Measurements from ENCODE around the gene GALNT14. TPM values are rescaled to one million over a fixed set of nuclear protein-coding genes. Genes with fewer than 3 reads are reported as not detected.

The GALNT14 gene
- total and polyA plus RNA-seq, 2 of the 8 experiments (the other 6 are each of a cell fraction or from before 2014, with no cell fraction given) = 13.0 to 13.7 TPM

GRCh38 chr2:30960213-30960612, 178.0 kb downstream of the GALNT14 start (continued):
- TF ChIP-seq JUND (IDR thresholded peaks at IDR 0.05; ENCODE audit: low read length) (no peak), TAF7 (optimal IDR thresholded peaks at IDR 0.05; ENCODE audit: borderline replicate concordance, low read depth, low read length) (no peak), RFX5 (IDR thresholded peaks at IDR 0.05; ENCODE audit: borderline replicate concordance, low read depth, low read length) (no peak), BCL11A (IDR thresholded peaks at IDR 0.05; ENCODE audit: low read depth in 2 of 2, low read length in 2 of 2) (no peak), SP1 (IDR thresholded peaks at IDR 0.05; ENCODE audit: low read depth, low read length) (no peak), MAX (IDR thresholded peaks at IDR 0.05) (no peak)
- TF ChIP-seq, protein P1, sequence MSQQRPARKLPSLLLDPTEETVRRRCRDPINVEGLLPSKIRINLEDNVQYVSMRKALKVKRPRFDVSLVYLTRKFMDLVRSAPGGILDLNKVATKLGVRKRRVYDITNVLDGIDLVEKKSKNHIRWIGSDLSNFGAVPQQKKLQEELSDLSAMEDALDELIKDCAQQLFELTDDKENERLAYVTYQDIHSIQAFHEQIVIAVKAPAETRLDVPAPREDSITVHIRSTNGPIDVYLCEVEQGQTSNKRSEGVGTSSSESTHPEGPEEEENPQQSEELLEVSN (IDR thresholded peaks at IDR 0.05) = no peak
- TF ChIP-seq, protein P2, sequence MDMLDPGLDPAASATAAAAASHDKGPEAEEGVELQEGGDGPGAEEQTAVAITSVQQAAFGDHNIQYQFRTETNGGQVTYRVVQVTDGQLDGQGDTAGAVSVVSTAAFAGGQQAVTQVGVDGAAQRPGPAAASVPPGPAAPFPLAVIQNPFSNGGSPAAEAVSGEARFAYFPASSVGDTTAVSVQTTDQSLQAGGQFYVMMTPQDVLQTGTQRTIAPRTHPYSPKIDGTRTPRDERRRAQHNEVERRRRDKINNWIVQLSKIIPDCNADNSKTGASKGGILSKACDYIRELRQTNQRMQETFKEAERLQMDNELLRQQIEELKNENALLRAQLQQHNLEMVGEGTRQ (IDR thresholded peaks at IDR 0.05; ENCODE audit: low read length) = no peak

Data from H1 (cell line).